HG02588 (cell line): ENCODE results near the gene TMEM167B.

Experiments used
- ATAC-seq: cut with Tn5 transposase; IDR thresholded peaks from one replicate; pipeline ENCODE4 v1.9.1; 2021; ENCODE audit warnings: mild to moderate bottlenecking, moderate library complexity; ENCODE audit not compliant: unreplicated experiment

TMEM167B gene

DNA sequence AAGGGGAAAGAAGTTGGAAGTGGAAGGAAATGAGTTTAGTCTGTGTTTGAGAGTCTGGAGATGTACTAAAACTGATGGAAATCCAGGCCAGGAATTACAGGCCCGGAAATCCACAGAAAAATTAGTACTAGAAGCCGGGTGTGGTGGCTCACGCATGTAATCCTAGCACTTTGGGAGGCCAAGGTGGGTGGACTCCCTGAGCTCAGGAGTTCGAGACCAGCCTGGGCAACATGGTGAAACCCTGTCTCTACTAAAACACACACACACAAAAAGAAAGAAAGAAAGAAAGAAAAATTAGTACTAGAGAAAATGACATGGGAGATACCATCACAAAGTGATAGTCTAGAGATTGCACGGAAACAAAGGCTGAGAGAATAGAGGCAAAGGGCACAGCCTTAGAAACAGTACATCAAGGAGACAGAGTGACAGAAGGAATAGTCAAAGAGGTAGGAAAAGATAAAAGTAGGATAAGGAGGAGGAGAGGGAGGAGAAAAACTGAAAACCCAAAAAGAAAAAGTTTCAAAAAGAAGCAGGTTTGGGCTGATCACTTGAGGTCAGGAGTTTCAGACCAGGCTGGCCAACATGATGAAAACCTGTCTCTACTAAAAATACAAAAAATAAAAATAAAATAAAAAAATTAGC lies 10.0 kb upstream of the TMEM167B start:
- ATAC-seq, result no peak

DNA sequence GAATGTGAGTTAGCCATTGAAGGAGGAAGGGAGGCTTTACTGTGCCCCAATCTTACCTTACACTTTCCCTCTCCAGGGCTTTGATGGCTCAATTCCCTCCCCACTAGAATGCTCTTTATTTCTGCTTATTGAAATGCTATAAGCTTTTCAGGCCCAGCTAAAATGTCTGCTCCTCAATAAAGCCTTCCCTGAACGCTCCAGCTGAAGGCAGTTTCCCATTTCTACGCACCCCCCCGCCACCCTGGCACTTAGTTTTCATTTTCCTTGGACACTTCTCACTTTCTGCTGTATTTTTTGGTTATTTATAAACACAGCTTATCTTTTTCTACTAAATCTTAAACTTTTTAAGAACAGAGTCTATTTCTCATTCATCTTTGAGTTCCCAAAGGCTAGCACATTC lies 7.1 kb upstream of the TMEM167B start:
- no peak for ATAC-seq

- ATAC-seq, result no peak
Measured at GRCh38 chr1:109083923-109084322, 6.6 kb upstream of the TMEM167B start.

DNA sequence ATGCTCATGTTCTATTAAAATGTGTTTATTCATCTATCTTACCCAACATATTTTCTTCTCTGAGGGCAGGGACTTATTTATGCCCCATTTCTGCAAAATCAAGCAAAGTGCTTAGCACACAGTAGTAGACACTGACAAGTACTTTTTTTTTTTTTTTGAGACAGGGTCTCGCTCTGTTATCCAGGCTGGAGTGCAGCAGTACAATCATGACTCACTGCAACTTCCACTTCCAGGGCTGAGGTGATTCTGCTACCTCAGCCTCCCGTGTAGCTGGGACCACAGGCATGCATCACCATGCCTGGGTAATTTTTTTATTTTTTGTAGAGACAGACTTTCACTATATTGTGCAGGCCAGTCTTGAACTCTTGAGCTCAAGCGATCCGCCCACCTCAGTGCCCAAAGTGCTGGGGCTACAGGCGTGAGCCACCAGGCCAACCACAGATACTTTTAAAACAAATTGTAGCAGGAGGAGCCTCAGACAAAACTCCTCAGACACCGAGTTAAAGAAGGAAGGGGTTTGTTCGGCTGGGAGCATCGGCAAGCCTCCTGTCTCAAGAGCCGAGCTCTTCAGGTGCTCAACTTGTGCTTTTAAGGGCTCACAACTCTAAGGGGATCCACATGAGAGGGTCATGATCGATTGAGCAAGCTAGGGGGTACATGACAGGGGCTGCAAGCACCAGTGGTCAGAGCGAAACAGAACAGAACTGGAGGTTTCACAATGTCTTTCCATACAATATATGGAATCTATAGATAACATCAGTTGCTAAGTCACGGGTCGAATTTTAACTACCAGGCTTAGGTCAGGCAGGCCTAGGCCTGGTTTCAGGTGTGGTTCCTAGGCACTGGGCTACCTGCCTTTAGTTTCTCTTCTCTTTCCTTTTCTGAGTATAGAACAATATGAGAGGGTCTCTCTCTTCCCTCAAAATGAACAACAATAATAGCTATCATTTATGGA lies 5.7 kb upstream of the TMEM167B start:
- ATAC-seq, result no peak

DNA sequence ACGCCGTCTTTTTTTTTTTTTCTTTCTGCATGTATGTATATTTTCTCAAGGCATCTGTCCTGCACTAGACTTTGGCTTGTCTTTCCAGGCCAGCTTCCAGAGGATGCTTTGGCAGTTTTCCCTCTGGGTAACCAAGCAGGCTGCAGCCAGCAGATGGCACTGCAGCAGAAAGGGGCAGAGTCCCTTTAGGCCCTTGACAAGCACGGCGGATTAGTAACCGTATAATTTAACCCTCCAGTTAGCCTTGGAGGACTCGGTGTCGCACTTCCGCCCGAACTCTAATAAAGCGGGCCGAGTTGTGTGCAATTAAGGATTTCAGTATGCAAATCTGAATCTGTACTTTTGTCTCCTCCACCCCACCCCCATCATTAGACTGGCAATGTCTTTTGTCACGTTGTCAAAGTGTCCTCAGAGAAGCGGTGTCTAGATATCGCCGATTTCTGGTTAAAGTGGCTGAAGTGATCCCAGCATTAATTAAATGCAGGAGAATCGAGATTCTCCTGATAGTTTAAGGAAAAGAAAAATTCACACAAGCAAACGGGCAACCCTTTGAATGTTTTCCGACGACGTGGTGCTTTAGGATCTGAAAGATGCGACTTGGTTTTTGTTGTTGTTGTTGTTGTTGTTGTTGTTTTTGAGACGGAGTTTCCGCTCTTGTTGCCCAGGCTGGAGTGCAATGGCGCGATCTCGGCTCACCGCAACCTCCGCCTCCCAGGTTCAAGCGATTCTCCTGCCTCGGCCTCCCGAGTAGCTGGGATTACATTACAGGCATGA lies 1.1 kb upstream of the TMEM167B start:
- ATAC-seq, result no peak

DNA sequence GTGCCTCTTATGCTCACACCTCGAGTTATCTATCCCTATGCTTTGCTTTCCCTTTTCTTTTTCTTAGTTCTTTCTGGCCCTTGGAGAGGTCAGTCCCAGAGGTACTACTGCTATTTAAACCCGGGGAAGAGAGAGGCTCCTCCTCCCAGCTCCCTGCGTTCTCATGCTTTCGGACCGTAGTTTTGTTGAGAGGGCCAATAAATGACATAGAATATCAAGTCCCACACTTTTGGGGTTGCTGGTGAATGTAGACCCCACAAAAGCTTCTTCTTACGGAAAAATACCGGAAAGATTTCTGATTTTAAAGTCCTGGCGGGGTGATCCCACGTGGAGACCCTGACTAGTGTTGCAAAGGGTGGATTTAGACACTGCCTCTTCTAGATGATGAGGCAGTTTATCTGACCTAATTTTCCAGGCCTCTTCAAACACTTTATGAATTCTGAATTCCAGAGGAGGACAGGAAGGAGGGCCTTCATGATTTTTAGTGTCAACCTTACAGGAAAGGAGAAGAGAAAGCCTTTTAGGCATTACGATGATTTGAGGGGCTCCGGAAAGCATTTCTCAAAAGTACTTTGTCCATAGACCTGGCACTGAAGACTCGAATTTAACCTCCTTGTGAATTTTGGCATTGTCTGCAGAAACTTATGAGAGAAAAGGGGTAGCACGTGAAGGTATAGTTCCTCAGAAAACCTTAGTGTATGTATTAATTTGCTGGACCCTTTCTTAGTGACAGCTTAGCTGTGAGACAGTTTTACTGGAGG lies 694 bp downstream of the TMEM167B start:
- peak; percentile 53 for ATAC-seq

DNA sequence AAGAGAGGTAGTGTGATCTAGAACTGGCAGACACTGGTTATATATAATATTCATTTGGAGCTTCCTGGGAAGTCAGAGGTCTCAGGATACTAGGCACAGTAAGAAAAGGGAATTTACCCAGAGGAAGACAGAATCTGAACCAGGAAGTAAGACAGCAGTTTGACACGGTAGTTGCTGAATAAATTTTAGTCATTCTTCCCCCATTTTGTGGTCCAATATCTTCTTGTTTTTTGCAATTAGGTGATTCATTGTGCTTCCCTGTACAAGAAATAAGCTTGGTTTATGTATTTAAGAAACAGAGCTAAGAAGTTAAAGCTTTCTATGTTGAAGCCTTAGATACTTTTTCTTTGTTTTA lies 1.3 kb downstream of the TMEM167B start:
- ATAC-seq, result no peak

- no peak for ATAC-seq
Measured at GRCh38 chr1:109094377-109094803, 3.8 kb downstream of the TMEM167B start.

- ATAC-seq, result no peak
Measured at GRCh38 chr1:109094871-109095270, 4.3 kb downstream of the TMEM167B start.

DNA sequence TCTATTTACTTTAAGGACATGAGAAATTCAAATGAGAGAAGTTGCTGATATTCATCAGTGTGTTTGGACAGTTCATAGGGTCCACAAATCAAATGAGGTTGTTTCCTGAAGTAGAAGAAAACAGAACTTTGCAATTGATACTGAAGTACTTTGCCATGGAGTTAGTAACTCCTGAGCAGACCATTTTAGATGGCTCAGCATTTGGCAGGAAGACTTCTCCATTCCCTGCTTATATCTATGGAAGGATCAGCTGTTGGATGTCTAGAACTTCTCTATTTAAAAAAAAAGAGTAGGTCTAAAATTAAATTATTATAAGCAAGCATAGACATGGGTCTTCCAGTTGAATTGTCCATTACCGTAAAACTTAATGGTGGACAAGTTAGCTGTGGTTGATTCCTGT lies 5.1 kb downstream of the TMEM167B start:
- no peak for ATAC-seq

- no peak for ATAC-seq
Measured at GRCh38 chr1:109096120-109096519, 5.6 kb downstream of the TMEM167B start.

DNA sequence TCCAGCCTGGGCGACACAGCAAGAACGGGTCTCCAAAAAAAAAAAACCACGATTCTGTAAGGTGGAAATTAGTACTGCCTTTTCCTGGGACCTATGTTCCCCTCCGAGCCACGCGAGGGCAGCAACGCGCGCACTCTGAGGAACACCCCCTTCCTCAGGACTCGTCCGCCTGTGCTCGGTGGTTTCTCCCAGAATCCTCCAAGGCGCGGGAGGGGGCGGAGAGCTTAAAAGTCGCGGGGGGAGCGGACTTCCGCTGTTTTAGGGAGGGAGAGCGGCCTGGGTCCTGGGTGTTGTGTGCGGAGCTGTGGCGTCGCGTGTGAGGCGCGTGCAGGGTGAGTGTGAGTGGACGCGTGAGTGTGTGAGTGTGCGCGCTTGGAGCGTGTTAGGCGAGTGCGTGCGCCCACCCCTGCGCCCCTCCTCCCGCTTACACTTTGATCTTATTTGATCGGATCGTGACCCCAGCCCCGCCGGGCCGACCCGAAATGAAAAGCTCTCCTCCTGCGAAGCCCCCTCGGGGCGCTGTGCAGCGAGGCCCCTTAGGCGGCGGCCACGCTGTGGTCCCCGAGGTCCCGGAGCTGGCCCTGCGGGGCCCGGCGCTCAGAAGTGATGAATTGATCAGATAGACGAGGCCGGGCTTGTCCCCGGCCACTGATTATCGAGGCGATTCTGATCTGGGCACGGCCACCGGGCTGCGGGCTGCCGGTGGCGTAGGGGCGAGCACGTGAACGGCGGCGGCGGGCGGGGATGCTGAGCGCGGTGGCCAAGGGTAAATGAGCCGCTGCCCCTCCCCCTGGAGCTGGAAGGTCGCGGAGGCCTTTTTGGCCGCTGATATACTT lies 9.6 kb downstream of the TMEM167B start:
- ATAC-seq, result peak; percentile 80

- no peak for ATAC-seq
Measured at GRCh38 chr1:109104364-109105151, 14.0 kb downstream of the TMEM167B start.

GRCh38 chr1:109105881-109106280 lies 15.3 kb downstream of the TMEM167B start:
- ATAC-seq, result no peak

GRCh38 chr1:109107785-109108184 lies 17.2 kb downstream of the TMEM167B start:
- ATAC-seq, result no peak

DNA sequence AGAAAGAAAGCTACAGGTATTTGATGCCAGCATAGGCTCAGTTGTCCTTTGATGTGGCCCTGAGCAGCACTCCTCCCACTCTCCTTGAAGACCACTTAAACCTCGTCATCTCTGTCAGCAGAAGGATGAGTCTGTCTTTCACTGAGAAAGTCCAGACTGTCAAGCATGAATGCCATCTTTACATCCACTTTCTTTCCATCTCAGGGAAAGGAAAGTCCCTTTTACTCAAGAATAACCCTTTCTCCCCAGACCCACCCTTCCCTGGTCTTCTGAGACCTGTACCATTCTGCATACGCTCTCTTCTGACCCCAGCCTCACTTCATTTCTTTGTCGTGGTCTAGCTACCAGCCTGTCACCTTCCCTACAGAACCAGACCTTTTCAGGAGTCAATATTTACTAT lies 19.3 kb downstream of the TMEM167B start:
- ATAC-seq, result no peak

DNA sequence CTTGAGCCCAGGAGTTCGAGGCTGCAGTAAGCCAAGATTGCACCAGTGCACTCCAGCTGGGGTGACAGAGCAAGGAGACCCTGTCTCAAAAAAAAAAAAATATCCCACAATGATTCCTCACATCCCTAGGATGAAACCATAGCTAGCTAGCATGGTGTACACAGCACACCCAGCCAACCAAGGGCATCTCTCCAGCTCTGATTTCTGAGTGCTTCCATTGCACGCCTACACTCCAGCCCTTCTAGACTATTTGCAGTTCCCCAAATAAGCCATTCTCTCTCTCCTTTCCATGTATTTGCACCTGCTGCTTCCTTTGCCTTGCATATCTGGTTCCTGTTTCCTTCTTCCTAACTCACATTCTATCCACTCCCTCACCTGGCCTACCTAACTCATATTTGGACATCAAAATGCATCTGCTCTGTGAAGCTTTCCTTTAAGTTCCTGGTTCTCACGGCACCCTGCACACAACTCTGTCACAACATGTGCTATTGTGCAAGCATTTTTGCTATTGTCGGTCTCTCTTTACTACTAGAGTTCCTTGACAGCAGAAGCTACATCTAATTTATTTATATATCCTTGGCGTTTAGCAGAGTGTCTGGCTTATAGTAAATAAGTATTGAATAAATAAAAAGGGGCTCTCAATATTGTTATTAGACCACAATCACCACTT lies 21.0 kb downstream of the TMEM167B start:
- no peak for ATAC-seq

GRCh38 chr1:109112056-109112651 lies 21.6 kb downstream of the TMEM167B start:
- no peak for ATAC-seq
